HL-60 (cell line): ENCODE results near the gene MYO1D.

Experiments used
- DNase-seq, 2 experiments: peaks; one replicate each; pipeline ENCODE4 v3.0.0-alpha.2; 2010 to 2020; ENCODE audit warnings: low read depth in 1 of 2, low spot score in 1 of 2
- H3K27ac ChIP-seq: fragments of 250-450 bp; sonication (Bioruptor Pico); replicated peaks from 2 replicates; pipeline ENCODE4 v1.5.1; 2020; ENCODE audit warnings: mild to moderate bottlenecking, moderate library complexity
- H3K27me3 ChIP-seq: fragments of 250-450 bp; sonication (Bioruptor Pico); 2 replicates; pipeline ENCODE4 v1.5.1; 2021; ENCODE audit warnings: mild to moderate bottlenecking, moderate library complexity; ENCODE audit not compliant: insufficient read depth, poor library complexity, severe bottlenecking
- H3K4me3 ChIP-seq: replicated peaks from 2 replicates; pipeline ENCODE4 v1.5.1; 2011; ENCODE audit warnings: mild to moderate bottlenecking, control low read depth, low read length; ENCODE audit not compliant: insufficient read depth
- CTCF ChIP-seq: IDR thresholded peaks from one replicate; pipeline ENCODE4 v1.5.1; 2011; ENCODE audit warnings: low read length, control low read depth, inconsistent platforms; ENCODE audit not compliant: insufficient read depth
- GABPA ChIP-seq: IDR thresholded peaks from 2 replicates; pipeline ENCODE4 v1.6.1; 2012; ENCODE audit warnings: low read depth
- POLR2AphosphoS5 ChIP-seq: IDR thresholded peaks from 2 replicates; pipeline ENCODE4 v1.6.1; 2012; ENCODE audit warnings: low read depth
- REST ChIP-seq: IDR thresholded peaks from 2 replicates; pipeline ENCODE4 v1.6.1; 2012; ENCODE audit warnings: low read depth; ENCODE audit not compliant: insufficient replicate concordance
- SPI1 ChIP-seq: IDR thresholded peaks from 2 replicates; pipeline ENCODE4 v1.6.1; 2012; ENCODE audit warnings: low read depth, mild to moderate bottlenecking, borderline replicate concordance

Gene MYO1D

GRCh38 chr17:32692179-32692578 lies 184.7 kb downstream of the MYO1D start:
- Histone ChIP-seq H3K4me3 (no peak overlapping the region), H3K27me3 (no peaks in the 10 kb centered on the region), H3K27ac (no peak overlapping the region)
- no peak for TF ChIP-seq CTCF
- TF ChIP-seq REST = no peak
- no peak for TF ChIP-seq SPI1
- TF ChIP-seq GABPA = no peak
- TF ChIP-seq POLR2AphosphoS5 = no peak
- DNase-seq = no peak

- TF ChIP-seq POLR2AphosphoS5 (no peak), GABPA (no peak), CTCF (no peak), SPI1 (no peak), REST (no peak)
- Histone ChIP-seq H3K27me3 (no peaks in the 10 kb centered on the region), H3K27ac (no peak overlapping the region), H3K4me3 (no peak overlapping the region)
- no peak for DNase-seq
Measured at GRCh38 chr17:32689348-32689747, 187.6 kb downstream of the MYO1D start.

GRCh38 chr17:32688221-32688620 lies 188.7 kb downstream of the MYO1D start:
- DNase-seq = no peak
- H3K27ac ChIP-seq = no peak overlapping the region
- TF ChIP-seq GABPA (no peak), CTCF (no peak), SPI1 (no peak), REST (no peak), POLR2AphosphoS5 (no peak)
- H3K4me3 ChIP-seq = no peak overlapping the region
- H3K27me3 ChIP-seq = no peaks in the 10 kb centered on the region
